ENCODE data around the gene FH. TPM values are rescaled to one million over a fixed set of nuclear protein-coding genes. Genes with fewer than 3 reads are reported as not detected.

FH gene
- total RNA-seq, 3 donors from 2014 or later: 76.7 to 85.7 (median 78.3) TPM

DNA sequence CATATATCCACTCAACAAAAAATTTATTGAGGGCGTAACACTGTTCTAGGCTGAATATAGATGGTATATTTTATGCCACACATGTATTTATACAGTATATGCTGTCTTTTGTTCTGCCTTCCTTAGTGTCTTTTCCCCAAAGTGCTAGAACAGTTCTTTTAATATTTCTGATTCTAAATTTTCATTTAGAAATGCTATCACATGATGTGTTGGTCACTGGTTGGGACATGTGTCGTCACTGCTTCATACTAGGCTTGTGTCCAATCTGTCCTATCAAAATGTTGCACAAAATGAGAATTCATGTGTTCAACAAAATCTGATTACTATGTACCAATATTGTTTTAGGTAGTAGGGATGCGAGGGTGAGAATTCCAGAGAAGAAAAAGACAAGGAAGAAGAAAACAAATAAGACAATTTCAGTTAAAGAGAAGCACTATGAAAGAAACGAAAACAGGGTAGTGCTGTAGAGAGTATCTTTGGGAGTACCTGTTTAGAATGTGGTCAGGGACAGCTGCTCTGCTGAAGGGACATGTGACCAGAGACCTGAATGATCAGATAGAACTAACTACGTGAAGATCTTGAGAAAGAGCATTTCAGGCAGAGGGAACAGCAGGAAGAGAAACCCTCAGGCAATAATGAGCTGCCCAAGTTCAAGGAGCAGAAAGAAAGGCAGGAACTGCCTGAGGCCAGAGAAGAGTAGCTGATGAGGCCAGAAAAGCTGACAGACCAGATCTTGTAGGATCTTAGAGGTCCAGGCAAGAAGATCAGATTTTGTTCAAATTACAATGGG, 14.0 kb upstream of the FH start:
- Mint-ChIP-seq H3K4me1 (ENCODE audit: low read depth) (peaks cover 19% of the 10 kb centered on the region), H3K9me3 (no peaks in the 10 kb centered on the region), H3K4me3 (no peak overlapping the region), H3K36me3 (ENCODE audit: insufficient read depth) (no peaks in the 10 kb centered on the region), H3K27me3 (ENCODE audit: low read depth) (peaks cover 4% of the 10 kb centered on the region)
- no peak for ATAC-seq
- no peak for DNase-seq

DNA sequence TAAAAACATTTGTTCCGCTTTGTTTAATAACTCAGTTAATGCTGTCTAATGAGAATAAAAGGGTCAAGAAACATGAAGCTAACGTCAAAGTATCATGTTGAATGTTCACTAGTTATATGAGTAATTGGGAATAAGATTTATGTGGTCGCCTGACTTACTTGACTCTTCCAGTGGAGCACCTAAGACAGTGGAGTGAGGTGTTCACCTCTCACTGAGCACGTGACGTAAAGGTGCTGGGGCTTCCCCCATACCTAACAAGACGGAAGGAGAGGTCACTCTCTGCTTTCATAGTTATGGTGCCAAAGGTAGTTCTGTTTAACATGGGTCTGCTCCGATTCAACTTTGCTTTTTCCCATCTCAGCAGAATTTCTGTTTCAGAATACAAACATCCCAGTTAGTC, 13.3 kb upstream of the FH start:
- Mint-ChIP-seq H3K9me3 (no peaks in the 10 kb centered on the region), H3K4me3 (peak overlapping the region; percentile 35), H3K4me1 (ENCODE audit: low read depth) (peaks cover 19% of the 10 kb centered on the region), H3K27me3 (ENCODE audit: low read depth) (peaks cover 4% of the 10 kb centered on the region), H3K36me3 (ENCODE audit: insufficient read depth) (no peaks in the 10 kb centered on the region)
- DNase-seq (no peak), ATAC-seq (no peak)

DNA sequence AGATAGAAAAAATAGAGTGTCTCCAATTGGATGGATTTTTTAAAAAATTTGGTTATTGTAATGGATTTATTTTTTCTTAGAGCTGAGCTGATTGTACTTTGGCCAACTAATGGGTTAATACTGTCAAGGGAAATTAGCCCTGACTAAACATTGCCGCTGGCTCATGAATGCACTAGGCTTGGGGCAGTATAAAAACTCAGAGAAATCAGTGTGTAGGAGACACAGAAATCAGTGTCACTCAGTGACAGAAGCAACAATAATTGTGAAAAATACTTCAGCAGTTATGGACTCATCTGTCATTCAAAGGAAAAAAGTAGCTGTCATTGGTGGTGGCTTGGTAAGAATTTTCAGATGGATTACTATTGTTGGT, 12.6 kb upstream of the FH start, which contains the start of gene KMO:
KMO (plus strand) TSS at position 217 of the 370 bp plus-strand sequence; CDS start at position 284, 67 bp downstream.
- no peak for DNase-seq
- Mint-ChIP-seq H3K4me1 (ENCODE audit: low read depth) (peaks cover 19% of the 10 kb centered on the region), H3K4me3 (peak within 1 kb of the TSS; percentile 92), H3K36me3 (ENCODE audit: insufficient read depth) (no peaks in the 10 kb centered on the region), H3K9me3 (no peaks in the 10 kb centered on the region), H3K27me3 (ENCODE audit: low read depth) (peaks cover 6% of the 10 kb centered on the region)
- peak; percentile 35 to 41 for ATAC-seq

DNA sequence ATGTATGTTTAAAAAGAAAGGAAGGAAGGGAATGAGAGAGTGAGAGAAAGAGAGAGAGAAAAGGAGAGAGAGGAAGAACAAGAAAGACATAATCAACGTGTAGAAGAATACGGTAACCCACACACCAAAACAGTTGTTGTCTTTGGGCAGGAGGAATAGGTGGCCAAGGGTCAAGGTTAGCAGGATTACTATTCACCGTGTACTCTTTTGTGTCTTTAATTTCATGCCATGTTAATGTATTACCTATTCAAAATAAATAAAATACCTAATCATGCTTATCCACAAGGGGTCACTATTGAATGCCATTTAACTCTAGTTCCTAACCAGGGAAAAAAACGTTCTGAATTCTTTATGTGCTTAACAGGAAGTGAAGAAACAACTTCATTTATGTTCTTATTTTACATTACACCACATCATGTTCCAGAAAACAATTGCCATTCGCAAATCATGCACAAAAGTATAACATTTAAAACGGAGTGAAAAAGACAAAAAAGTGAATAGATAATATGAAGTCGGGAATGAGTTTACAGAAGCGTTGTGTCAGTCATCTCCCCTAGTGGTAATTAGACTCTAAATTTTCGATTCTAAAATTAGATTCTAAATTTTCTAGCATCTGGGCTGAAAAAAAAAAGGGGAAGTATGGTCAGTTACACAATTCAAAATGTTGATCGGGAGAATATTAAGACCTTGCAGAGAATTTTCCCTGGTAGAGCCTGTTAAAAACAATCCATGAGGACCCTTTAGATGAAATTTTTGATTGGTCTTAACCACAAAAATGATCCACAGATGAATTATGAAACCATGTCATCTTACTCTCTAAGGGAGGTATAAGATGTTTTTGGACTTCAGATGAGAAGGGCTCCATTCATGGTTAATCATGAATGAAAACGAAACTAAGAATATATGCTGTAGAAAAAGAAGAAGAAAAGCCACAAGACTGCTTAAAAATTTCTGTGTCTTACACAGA, 11.9 kb upstream of the FH start:
- peaks cover 8% of the 10 kb centered on the region for H3K27me3 Mint-ChIP-seq (ENCODE audit: low read depth)
- no peaks in the 10 kb centered on the region for H3K36me3 Mint-ChIP-seq (ENCODE audit: insufficient read depth)
- DNase-seq (no peak), ATAC-seq (peak; percentile 72 to 82)
- H3K9me3 Mint-ChIP-seq: no peaks in the 10 kb centered on the region
- peaks cover 19% of the 10 kb centered on the region for H3K4me1 Mint-ChIP-seq (ENCODE audit: low read depth)
- H3K4me3 Mint-ChIP-seq: peak overlapping the region; percentile 92

DNA sequence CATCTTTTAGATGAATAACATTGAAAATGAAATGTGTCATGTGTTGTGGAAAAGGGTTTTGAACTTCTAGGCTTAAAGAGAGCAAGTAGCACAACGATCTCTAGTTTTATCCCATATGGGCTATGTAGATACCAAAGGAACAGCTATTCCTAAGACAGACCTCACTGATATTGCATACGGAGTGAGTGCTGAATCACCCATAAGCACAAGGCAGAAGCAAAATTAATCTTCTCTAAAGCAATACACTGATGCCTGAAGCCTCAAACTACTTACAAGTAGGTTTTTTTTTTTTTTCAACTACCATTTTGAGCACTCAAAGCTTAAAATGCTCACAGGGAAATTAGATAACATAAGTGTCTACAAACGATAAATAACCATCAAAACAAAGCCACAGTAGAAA, 7.6 kb upstream of the FH start:
- Mint-ChIP-seq H3K4me1 (ENCODE audit: low read depth) (peaks cover 11% of the 10 kb centered on the region), H3K36me3 (ENCODE audit: insufficient read depth) (no peaks in the 10 kb centered on the region), H3K4me3 (no peak overlapping the region), H3K9me3 (no peaks in the 10 kb centered on the region), H3K27me3 (ENCODE audit: low read depth) (peaks cover 26% of the 10 kb centered on the region)
- no peak for ATAC-seq
- DNase-seq: no peak

DNA sequence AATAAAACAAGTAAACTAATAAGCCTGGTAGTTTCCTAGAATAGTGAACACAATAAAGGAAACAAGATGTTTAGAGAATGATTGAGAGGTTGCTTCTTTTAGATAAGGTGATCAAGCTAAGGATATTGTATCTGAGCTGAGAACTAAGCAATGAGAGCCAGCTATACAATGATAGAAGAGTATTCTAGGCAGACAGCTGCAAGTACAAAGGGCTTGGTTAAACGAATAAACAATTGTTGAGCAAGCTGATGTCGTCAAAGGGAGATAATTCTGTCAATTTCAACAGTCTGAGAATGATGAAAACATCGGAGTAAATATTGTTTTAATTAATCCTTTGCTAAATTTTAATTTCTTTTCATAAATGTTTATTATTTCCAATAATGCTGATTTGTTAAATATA, 5.5 kb upstream of the FH start:
- DNase-seq: no peak
- H3K4me1 Mint-ChIP-seq (ENCODE audit: low read depth): peaks cover 5% of the 10 kb centered on the region
- no peaks in the 10 kb centered on the region for H3K9me3 Mint-ChIP-seq
- peaks cover 30% of the 10 kb centered on the region for H3K27me3 Mint-ChIP-seq (ENCODE audit: low read depth)
- no peak overlapping the region for H3K4me3 Mint-ChIP-seq
- H3K36me3 Mint-ChIP-seq (ENCODE audit: insufficient read depth): no peaks in the 10 kb centered on the region
- no peak for ATAC-seq

DNA sequence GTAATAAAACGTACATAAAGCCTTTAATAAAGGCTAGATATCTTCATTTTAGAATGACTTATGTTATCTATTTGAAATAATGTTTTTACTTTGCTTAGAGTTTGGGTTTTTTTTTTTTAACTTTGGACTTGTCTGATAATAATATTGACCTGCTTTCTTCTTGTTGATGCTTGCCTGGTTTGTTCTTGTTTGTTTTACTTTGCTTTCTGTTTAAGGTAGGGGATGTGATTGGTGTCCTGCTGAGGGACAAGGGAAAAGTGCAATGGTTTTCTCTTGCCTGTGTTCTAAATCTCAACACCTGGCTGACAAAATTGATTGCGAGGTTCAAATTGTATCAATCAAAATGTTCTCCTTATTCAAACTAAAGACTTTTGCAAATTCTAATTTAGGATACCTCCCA, 2.2 kb upstream of the FH start:
- Mint-ChIP-seq H3K4me1 (ENCODE audit: low read depth) (peaks cover 18% of the 10 kb centered on the region), H3K27me3 (ENCODE audit: low read depth) (peaks cover 26% of the 10 kb centered on the region), H3K4me3 (no peak overlapping the region), H3K36me3 (ENCODE audit: insufficient read depth) (peaks cover 4% of the 10 kb centered on the region), H3K9me3 (no peaks in the 10 kb centered on the region)
- no peak for DNase-seq
- no peak for ATAC-seq

DNA sequence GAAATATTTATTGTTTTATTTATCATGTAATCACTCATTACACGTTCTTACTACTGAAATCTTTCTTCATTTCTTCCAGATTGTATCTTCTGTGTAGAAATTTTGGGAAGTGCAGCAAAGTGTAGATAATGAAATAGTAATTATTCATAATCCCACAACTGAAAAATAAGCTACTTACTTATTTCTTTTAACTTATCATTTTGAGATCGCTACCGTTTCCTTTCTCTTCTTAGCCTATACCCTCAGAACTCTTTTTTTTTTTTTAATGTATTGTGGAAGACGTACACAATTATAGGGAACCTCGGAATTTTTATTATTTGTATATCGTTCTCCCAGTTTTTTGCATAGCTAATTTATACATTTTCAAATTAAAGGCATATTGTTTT, 518 bp upstream of the FH start:
- no peak overlapping the region for H3K4me3 Mint-ChIP-seq
- H3K4me1 Mint-ChIP-seq (ENCODE audit: low read depth): peaks cover 22% of the 10 kb centered on the region
- peaks cover 23% of the 10 kb centered on the region for H3K27me3 Mint-ChIP-seq (ENCODE audit: low read depth)
- no peak for ATAC-seq
- no peak for DNase-seq
- peaks cover 9% of the 10 kb centered on the region for H3K36me3 Mint-ChIP-seq (ENCODE audit: insufficient read depth)
- no peaks in the 10 kb centered on the region for H3K9me3 Mint-ChIP-seq

DNA sequence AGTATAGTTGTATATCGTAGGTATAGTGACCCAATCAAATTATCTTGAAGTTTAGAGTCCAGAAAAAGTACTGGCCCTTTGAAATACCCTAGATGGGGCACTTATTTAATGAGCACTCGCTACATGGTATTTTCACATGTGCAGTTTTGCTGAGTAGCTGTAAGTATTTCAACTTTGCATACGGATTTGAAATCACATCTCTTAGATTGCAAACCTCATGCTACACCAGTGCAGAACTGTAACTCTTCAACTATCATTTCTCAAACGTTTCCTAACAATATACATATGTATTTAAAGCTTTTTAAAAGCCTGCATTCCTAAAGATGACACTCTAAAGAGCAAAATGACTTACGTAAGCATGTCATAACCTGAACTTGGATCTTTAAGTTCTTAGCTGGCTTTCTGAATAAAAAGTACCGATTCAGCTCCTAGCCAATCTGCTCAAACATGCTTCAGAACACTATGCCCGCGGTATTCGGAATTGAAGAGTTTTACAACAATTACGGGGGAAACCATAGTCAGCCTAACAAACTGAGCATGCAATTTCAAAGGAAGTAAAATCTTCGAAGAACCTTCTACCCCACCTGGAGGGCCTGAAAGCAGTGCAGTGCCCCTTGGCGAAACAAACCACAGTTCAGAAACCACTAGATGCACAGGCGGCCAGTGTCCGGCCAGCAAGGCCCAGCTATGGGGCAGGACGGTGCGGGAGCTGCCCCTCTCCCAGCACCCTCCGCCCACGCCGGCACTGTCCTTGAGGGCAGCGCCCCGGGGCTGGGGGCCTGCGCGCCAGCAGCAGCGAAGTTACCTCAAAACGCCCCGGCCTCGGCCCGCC, 863 bp downstream of the FH start:
- Mint-ChIP-seq H3K9me3 (no peaks in the 10 kb centered on the region), H3K4me3 (peak overlapping the region; percentile 84), H3K27me3 (ENCODE audit: low read depth) (peaks cover 17% of the 10 kb centered on the region), H3K4me1 (ENCODE audit: low read depth) (peaks cover 27% of the 10 kb centered on the region), H3K36me3 (ENCODE audit: insufficient read depth) (peaks cover 18% of the 10 kb centered on the region)
- peak in 1 of 2 donors; percentile 51 for ATAC-seq
- DNase-seq: no peak

DNA sequence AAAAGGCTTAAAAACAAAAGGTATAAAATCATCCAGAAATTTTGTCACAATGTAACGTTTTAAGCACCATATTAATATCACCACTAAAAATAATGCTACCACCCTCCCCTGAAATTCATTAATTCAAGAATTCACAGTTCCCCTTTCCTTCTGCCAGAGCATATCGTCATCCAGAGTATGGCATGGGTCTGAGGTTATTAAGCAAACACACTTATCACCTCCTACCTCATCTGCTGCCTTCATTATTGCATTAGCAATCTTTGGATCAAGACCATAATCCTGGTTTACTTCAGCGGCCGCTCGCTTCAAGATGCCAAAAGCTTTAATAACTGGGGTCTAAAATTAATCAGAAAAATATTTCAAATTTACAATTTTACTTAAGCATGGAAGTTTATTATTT, 6.2 kb downstream of the FH start:
- H3K4me1 Mint-ChIP-seq (ENCODE audit: low read depth): peaks cover 19% of the 10 kb centered on the region
- ATAC-seq (no peak), DNase-seq (no peak)
- H3K9me3 Mint-ChIP-seq: no peaks in the 10 kb centered on the region
- H3K27me3 Mint-ChIP-seq (ENCODE audit: low read depth): no peaks in the 10 kb centered on the region
- no peak overlapping the region for H3K4me3 Mint-ChIP-seq
- peaks cover 42% of the 10 kb centered on the region for H3K36me3 Mint-ChIP-seq (ENCODE audit: insufficient read depth)

DNA sequence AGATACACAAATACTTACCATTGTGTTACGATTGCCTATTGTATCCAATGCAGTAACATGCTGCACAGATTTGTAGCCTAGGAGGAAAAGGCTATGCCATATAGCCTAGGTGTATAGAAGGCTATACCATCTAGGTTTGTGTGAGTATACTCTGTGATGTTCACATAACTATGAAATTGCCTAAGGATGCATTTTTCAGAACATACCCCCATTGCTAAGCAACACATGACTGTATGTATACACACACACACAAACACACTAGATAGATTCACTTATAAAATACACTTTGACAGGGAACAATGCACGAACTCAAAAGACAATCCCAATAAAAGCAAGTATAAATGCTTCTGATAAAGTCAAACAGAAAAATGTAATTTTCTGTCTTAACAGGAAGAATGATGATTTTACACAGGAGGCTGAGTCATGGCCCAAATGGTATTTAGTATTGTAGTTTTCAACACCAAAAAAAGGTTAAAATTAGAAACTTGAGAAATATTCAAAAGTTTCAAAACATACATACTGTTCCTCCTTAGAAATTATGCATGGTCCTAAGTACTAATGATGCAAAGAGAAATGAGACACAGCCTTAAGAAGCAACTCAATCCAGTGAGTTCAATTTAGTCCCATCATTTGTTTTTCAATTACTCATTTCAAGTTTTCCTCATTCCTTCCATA, 12.2 kb downstream of the FH start:
- H3K27me3 Mint-ChIP-seq (ENCODE audit: low read depth): no peaks in the 10 kb centered on the region
- H3K36me3 Mint-ChIP-seq (ENCODE audit: insufficient read depth): peaks cover 55% of the 10 kb centered on the region
- no peaks in the 10 kb centered on the region for H3K9me3 Mint-ChIP-seq
- no peak for DNase-seq
- H3K4me3 Mint-ChIP-seq: no peak overlapping the region
- H3K4me1 Mint-ChIP-seq (ENCODE audit: low read depth): peaks cover 4% of the 10 kb centered on the region
- no peak for ATAC-seq

DNA sequence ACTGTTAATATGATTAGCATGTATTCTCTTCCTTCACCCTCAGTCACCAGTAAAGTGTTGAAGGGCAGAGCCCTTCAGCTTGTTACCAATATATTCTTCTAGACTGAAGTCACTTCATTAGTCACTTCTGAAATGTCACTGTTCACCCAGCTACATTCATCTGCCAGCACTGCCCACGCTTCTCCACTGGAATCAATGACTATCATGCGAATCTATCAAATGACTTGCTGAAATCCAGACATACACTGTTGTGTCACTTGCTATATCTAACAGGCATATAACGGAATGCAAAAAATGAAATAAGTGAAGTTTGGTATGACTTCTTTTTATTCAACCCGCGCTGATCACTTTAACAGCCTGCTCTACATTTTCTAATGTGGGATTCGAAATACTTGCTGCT, 16.1 kb downstream of the FH start:
- peaks cover 49% of the 10 kb centered on the region for H3K36me3 Mint-ChIP-seq (ENCODE audit: insufficient read depth)
- no peak for DNase-seq

DNA sequence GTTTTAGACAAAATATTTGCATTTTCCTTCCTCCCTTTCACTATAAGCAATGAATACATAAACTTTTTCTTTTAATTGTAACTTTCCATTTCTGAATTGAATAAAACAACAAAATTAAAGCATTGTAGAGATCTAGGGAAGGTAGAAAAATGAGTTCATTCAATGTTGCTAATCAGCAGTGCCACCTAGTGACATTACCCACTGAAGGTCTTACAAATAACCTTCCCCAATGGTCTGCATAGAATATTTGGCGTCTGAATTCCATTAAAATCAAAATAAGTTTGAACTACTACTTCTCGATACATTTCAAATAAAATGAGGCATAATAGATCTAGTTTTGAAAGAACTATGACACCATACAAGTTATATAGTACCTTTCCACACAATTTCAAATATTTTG, 19.6 kb downstream of the FH start:
- ATAC-seq: no peak
- Mint-ChIP-seq H3K36me3 (ENCODE audit: insufficient read depth) (peaks cover 52% of the 10 kb centered on the region), H3K27me3 (ENCODE audit: low read depth) (no peaks in the 10 kb centered on the region)

More for the DNA sequence above, 16.1 kb downstream of the FH start:
- Mint-ChIP-seq H3K4me3 (no peak overlapping the region), H3K27me3 (ENCODE audit: low read depth) (no peaks in the 10 kb centered on the region), H3K4me1 (ENCODE audit: low read depth) (peaks cover 4% of the 10 kb centered on the region), H3K9me3 (no peaks in the 10 kb centered on the region)
- peak in 1 of 2 donors; percentile 35 for ATAC-seq

More for the DNA sequence above, 19.6 kb downstream of the FH start:
- DNase-seq: no peak
- H3K4me3 Mint-ChIP-seq: no peak overlapping the region
- no peaks in the 10 kb centered on the region for H3K9me3 Mint-ChIP-seq
- H3K4me1 Mint-ChIP-seq (ENCODE audit: low read depth): peaks cover 4% of the 10 kb centered on the region

All from activated T-cell treated with anti-CD3 and anti-CD28 coated beads, Interleukin-2, amount 50 U/mL, for 4 hours (primary cell).